ENCODE measurements around the gene ERBIN. TPM values are rescaled to one million over a fixed set of nuclear protein-coding genes. Genes with fewer than 3 reads are reported as not detected.

The ERBIN gene
- total and polyA plus RNA-seq, 9 of the 15 experiments (the other 6 are each of a cell fraction or from before 2014, with no cell fraction given), result 11.9 to 72.8 (median 41.7) TPM

DNA sequence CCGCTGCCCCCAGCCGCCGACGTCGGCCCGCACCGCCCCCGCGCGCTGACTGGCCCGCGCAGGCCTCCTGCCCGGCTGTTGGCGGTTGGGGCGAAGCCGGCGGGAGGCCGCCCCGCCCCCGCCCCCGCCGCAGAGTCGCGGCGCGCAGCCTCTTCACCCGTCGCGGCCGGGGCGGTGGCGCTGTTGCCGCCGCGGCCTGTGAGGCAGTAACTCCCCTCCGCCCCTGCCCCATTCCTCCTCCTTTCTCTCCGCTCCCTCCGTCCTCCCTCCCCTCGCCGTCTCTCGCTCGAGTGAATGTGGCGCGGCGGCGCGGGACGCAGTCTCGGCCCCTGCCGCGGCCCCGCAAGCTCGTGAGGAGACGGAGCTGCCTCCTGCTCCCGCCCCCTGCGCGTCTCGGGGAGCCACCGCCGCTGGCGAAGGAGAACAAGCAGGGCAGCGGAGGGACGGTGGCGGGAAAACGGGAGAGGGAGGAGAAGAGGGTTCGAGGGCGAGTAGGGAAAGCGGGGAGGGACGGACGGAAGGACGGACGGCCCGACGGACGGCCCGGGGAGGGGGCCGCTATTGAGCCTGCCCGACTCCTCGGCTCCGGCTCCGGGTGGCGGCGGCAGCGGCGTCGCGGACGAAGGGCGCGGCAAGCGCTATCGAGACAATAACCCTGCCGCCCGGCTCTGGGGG lies 637 bp upstream of the ERBIN start (continued):
- TF ChIP-seq, protein P1, sequence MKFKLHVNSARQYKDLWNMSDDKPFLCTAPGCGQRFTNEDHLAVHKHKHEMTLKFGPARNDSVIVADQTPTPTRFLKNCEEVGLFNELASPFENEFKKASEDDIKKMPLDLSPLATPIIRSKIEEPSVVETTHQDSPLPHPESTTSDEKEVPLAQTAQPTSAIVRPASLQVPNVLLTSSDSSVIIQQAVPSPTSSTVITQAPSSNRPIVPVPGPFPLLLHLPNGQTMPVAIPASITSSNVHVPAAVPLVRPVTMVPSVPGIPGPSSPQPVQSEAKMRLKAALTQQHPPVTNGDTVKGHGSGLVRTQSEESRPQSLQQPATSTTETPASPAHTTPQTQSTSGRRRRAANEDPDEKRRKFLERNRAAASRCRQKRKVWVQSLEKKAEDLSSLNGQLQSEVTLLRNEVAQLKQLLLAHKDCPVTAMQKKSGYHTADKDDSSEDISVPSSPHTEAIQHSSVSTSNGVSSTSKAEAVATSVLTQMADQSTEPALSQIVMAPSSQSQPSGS (CRISPR knock-in tag; IDR thresholded peaks at IDR 0.05), result no peak
- TF ChIP-seq CEBPG (CRISPR knock-in tag; IDR thresholded peaks at IDR 0.05) (no peak; the same call in 1 of the 2 replicates), CEBPG (tag; conservative IDR thresholded peaks at IDR 0.05 in 1 of 2, IDR thresholded peaks at IDR 0.05 in 1 of 2) (no peak), ATF1 (CRISPR knock-in tag; IDR thresholded peaks at IDR 0.05) (no peak), ATF1 (tag; IDR thresholded peaks at IDR 0.05) (no peak), TRIM24 (IDR thresholded peaks at IDR 0.05) (peak in 1 of 2 experiments; percentile 27; a peak in 2 of 4 replicates), NR2F6 (CRISPR knock-in tag; IDR thresholded peaks at IDR 0.05) (no peak), ZKSCAN1 (IDR thresholded peaks at IDR 0.05; ENCODE audit: low read depth, low read length) (no peak), ILF3 (IDR thresholded peaks at IDR 0.05; ENCODE audit: borderline replicate concordance) (no peak), ZNF584 (CRISPR knock-in tag; IDR thresholded peaks at IDR 0.05; ENCODE audit: low read depth) (no peak), JUND (IDR thresholded peaks at IDR 0.05; ENCODE audit: borderline replicate concordance, low read depth, low read length) (0 out of 2 replicates have a peak, but pooled peaks have one; percentile 16), JUND (tag; IDR thresholded peaks at IDR 0.05; ENCODE audit: borderline replicate concordance, low read depth, low read length) (no peak; the same call in 2 of the 3 replicates), HNRNPH1 (optimal IDR thresholded peaks at IDR 0.05; ENCODE audit: low read depth, low read length) (no peak), ZBTB7A (IDR thresholded peaks at IDR 0.05; ENCODE audit: borderline replicate concordance, control insufficient read depth, low read depth, low read length) (peak; percentile 91; the same call in 1 of the 2 replicates), TAL1 (IDR thresholded peaks at IDR 0.05) (no peak), SMAD2 (IDR thresholded peaks at IDR 0.05; ENCODE audit: low read depth, low read length) (no peak), CC2D1A (IDR thresholded peaks at IDR 0.05) (no peak), TBP (optimal IDR thresholded peaks at IDR 0.05; ENCODE audit: low read depth, low read length) (peak; percentile 85), THRAP3 (IDR thresholded peaks at IDR 0.05; ENCODE audit: borderline replicate concordance) (no peak), ZNF3 (CRISPR knock-in tag; IDR thresholded peaks at IDR 0.05) (no peak), CCAR2 (IDR thresholded peaks at IDR 0.05; ENCODE audit: low read depth, low read length) (no peak), STAT6 (CRISPR knock-in tag; IDR thresholded peaks at IDR 0.05) (peak; percentile 48; the same call in 1 of the 2 replicates), SAFB2 (IDR thresholded peaks at IDR 0.05; ENCODE audit: borderline replicate concordance, low read depth, low read length, severe bottlenecking) (no peak), BRF1 (IDR thresholded peaks at IDR 0.05; ENCODE audit: borderline replicate concordance, extremely low read depth, insufficient read length) (no peak), ETV1 (tag; conservative IDR thresholded peaks at IDR 0.05; ENCODE audit: low read depth) (0 out of 2 replicates have a peak, but pooled peaks have one; percentile 22)

All from K562 (cell line).